ENCODE measurements around the gene FLAD1. TPM values are rescaled to one million over a fixed set of nuclear protein-coding genes. Genes with fewer than 3 reads are reported as not detected.

FLAD1 gene
- total RNA-seq, 2 donors from 2014 or later: 18.3 to 21.6 TPM

Small RNA genes lying within 50 kb of the gene (microRNA-seq; reads per million reads assigned to microRNA genes)
- 0 to 0.26 reads per million in 2 donors for gene MIR4258 (ENCODE audit: borderline microRNAs expressed in 2 of 2)

Other genes starting within 250 kb of the FLAD1 start
- 1 to 10 TPM; 1.9 to 2.0 TPM for gene KCNN3, start 113.1 kb upstream of the FLAD1 start, total RNA-seq
- 10 to 100 TPM; 26.5 to 31.5 TPM for gene PMVK, start 46.6 kb upstream of the FLAD1 start, total RNA-seq
- gene PBXIP1, start 27.2 kb upstream of the FLAD1 start, total RNA-seq: 100 to 1,000 TPM in 1 of 2 donors, 10 to 100 TPM in 1; 95.3 to 138 TPM
- gene PYGO2, start 21.6 kb upstream of the FLAD1 start, total RNA-seq: 10 to 100 TPM; 17.0 to 19.2 TPM
- 100 to 1,000 TPM; 135 to 149 TPM for gene SHC1, start 12.6 kb upstream of the FLAD1 start, total RNA-seq
- 10 to 100 TPM; 22.5 to 23.4 TPM for gene CKS1B, start 8.7 kb upstream of the FLAD1 start, total RNA-seq
- not detected for gene LENEP, start 10.2 kb downstream of the FLAD1 start, total RNA-seq
- gene ZBTB7B, start 19.5 kb downstream of the FLAD1 start, total RNA-seq: 10 to 100 TPM; 50.5 to 72.8 TPM
- gene DCST2, start 50.4 kb downstream of the FLAD1 start, total RNA-seq: 1 to 10 TPM in 1 of 2 donors, under 1 TPM in 1; 0.48 to 1.1 TPM
- not detected for gene DCST1, start 50.5 kb downstream of the FLAD1 start, total RNA-seq
- 100 to 1,000 TPM; 146 to 178 TPM for gene ADAM15, start 68.0 kb downstream of the FLAD1 start, total RNA-seq
- gene EFNA4, start 80.4 kb downstream of the FLAD1 start, total RNA-seq: 1 to 10 TPM; 2.0 to 2.6 TPM
- 1 to 10 TPM; 2.0 TPM for gene EFNA3, start 95.5 kb downstream of the FLAD1 start, total RNA-seq
- gene EFNA1, start 144.5 kb downstream of the FLAD1 start, total RNA-seq: 10 to 100 TPM; 12.6 to 13.2 TPM
- gene SLC50A1, start 152.5 kb downstream of the FLAD1 start, total RNA-seq: 10 to 100 TPM; 24.5 TPM
- gene DPM3, start 157.2 kb downstream of the FLAD1 start, total RNA-seq: 10 to 100 TPM; 53.1 to 75.2 TPM
- 100 to 1,000 TPM; 145 to 146 TPM for gene KRTCAP2, start 190.0 kb downstream of the FLAD1 start, total RNA-seq
- gene TRIM46, start 190.5 kb downstream of the FLAD1 start, total RNA-seq: 1 to 10 TPM; 1.3 to 2.1 TPM
- gene THBS3, start 224.6 kb downstream of the FLAD1 start, total RNA-seq: 10 to 100 TPM; 46.3 to 96.6 TPM
- gene MTX1, start 225.4 kb downstream of the FLAD1 start, total RNA-seq: 10 to 100 TPM; 20.9 to 26.8 TPM